Lung (tissue), 12 donors: ENCODE measurements around the gene LRP1. TPM values are rescaled to one million over a fixed set of nuclear protein-coding genes. Genes with fewer than 3 reads are reported as not detected.

Experiments used
- ATAC-seq: fragments of 200-7000 bp; cut with Tn5 transposase; one replicate; pipeline ENCODE4 v1.9.1; 2020; ENCODE audit warnings: moderate number of reproducible peaks; ENCODE audit not compliant: insufficient read depth, low FRiP score
- DNase-seq, 3 donors: peaks; one replicate each; pipeline ENCODE4 v3.0.0-alpha.2; 2013 to 2017
- H3K27ac ChIP-seq, 2 donors: one replicate each; pipeline ENCODE4 v1.5.1; 2013; ENCODE audit warnings: mild to moderate bottlenecking in 2 of 2, moderate library complexity in 2 of 2, control low read depth in 1 of 2, inconsistent platforms in 1 of 2, low read depth in 1 of 2, low read length in 1 of 2
- H3K27me3 ChIP-seq, 3 donors: one replicate each; pipeline ENCODE4 v1.5.1; 2013; ENCODE audit warnings: low read length in 2 of 3; ENCODE audit not compliant: control insufficient read depth in 3 of 3, insufficient read depth in 3 of 3
- H3K36me3 ChIP-seq, 4 donors: one replicate each; pipeline ENCODE4 v1.5.1; 2013; ENCODE audit warnings: low read length in 4 of 4, mild to moderate bottlenecking in 1 of 4, moderate library complexity in 1 of 4; ENCODE audit not compliant: control insufficient read depth in 4 of 4, insufficient read depth in 4 of 4
- H3K4me1 ChIP-seq, 5 donors: one replicate each; pipeline ENCODE4 v1.5.1; 2013; ENCODE audit warnings: low read length in 5 of 5, mild to moderate bottlenecking in 2 of 5, moderate library complexity in 1 of 5; ENCODE audit not compliant: control insufficient read depth in 5 of 5, insufficient read depth in 5 of 5
- H3K4me3 ChIP-seq: one replicate; pipeline ENCODE4 v1.5.1; 2013; ENCODE audit warnings: mild to moderate bottlenecking, control low read depth, moderate library complexity
- H3K9ac ChIP-seq, 2 donors: one replicate each; pipeline ENCODE4 v1.5.1; 2013; ENCODE audit warnings: low read length in 2 of 2, control low read depth in 1 of 2; ENCODE audit not compliant: insufficient read depth in 1 of 2
- H3K9me3 ChIP-seq, 4 donors: one replicate each; pipeline ENCODE4 v1.5.1; 2013; ENCODE audit warnings: low read length in 3 of 4, mild to moderate bottlenecking in 1 of 4, moderate library complexity in 1 of 4; ENCODE audit not compliant: control insufficient read depth in 4 of 4, insufficient read depth in 3 of 4
- CTCF ChIP-seq: IDR thresholded peaks from 2 replicates; pipeline ENCODE4 v1.5.1; 2012; ENCODE audit warnings: mild to moderate bottlenecking; ENCODE audit errors: control extremely low read depth, extremely low read depth
- WGBS, 2 donors: extraction: QIAGEN DNeasy Blood & Tissue Kit; methylation state at CpG; one replicate each; pipeline ENCODE4 v1.1.7; 2013; 5-methylcytosine and 5-hydroxymethylcytosine counted together
- polyA plus RNA-seq, 2 donors: library from polyadenylated mRNA; stranded (reverse); fragments of 200-250 nt; gene quantifications; one replicate each; pipeline ENCODE4 v1.2.1, GENCODE V29; 2013
- total RNA-seq, 2 donors: library from RNA; depleted of rRNA in 1 of 2; stranded (reverse); fragments of >200 nt in 1 of 2; gene quantifications; one replicate each; pipeline ENCODE4 v1.2.1, GENCODE V29; 2014 to 2021
- donor health status: control.
- donor health status: control.
- donor health status: Bipolar disorder and iron deficiency.
- donor health status: healthy.
- donor health status: DM: yes; HTN: yes; CAD: no.

LRP1 gene
- total and polyA plus RNA-seq, 4 donors, result 52.6 to 338 (median 122) TPM

DNA sequence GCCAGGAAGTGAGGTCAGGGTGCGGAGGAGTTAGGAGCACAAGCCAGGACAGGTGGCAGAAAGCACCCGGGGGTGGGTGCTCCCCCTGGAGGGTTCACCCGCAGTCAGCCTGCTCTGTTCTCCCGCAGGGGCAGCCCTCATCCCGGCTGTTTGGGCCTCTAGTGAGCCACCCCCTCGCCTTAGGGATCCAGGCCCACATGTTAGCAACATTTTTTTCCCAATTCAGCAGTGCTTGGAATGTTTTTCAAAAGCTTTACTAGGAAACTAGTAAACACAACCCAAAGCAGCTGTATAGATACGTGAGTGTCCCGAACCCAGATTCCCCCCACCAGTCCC, 59.8 kb downstream of the LRP1 start:
- H3K9me3 ChIP-seq, result no peaks in the 10 kb centered on the region
- no peak for TF ChIP-seq CTCF
- WGBS, 2 donors, result 86 to 91% methylated on average over 8 of the region's 8 CpGs
- H3K27me3 ChIP-seq, result no peaks in the 10 kb centered on the region
- DNase-seq, result no peak
- H3K36me3 ChIP-seq, result peaks cover 0 to 86% (median 67%) of the 10 kb centered on the region in 4 donors
- H3K9ac ChIP-seq, result no peak overlapping the region
- no peak overlapping the region for H3K4me3 ChIP-seq
- no peak for ATAC-seq
- no peak overlapping the region for H3K27ac ChIP-seq
- peaks cover 0 to 4% (median 2%) of the 10 kb centered on the region in 5 donors for H3K4me1 ChIP-seq

DNA sequence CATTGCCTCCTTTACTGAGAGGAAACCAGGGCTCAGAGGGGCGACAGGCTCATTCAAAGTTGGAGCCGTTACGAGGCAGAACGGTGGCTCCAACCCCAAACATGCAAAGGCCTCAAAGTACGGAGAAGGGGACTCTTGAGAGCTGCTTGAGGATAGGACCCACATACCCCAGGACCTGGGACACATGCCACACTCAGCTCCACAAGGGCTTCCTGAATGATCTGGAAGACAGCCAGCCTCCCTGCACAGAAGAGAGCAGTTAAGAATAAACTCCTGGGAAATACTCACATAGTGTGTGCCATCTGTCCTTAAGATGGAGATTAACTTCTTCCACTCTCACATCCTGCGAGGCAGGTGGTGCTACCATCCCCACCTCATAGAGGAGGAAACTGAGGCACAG, 61.8 kb downstream of the LRP1 start:
- Histone ChIP-seq H3K36me3 (peaks cover 0 to 88% (median 67%) of the 10 kb centered on the region in 4 donors), H3K27ac (no peak overlapping the region), H3K9ac (no peak overlapping the region), H3K4me1 (peaks cover 0 to 4% (median 2%) of the 10 kb centered on the region in 5 donors), H3K9me3 (no peaks in the 10 kb centered on the region), H3K27me3 (no peaks in the 10 kb centered on the region), H3K4me3 (no peak overlapping the region)
- ATAC-seq (no peak), DNase-seq (peak; percentile 52 to 87 (median 68))
- TF ChIP-seq CTCF, result no peak
- 46 to 60% methylated on average over 6 of the region's 6 CpGs for WGBS, 2 donors

- no peak for TF ChIP-seq CTCF
- ATAC-seq, result no peak
- no peak for DNase-seq
- Histone ChIP-seq H3K9ac (no peak overlapping the region), H3K4me3 (no peak overlapping the region), H3K4me1 (peaks cover 0 to 4% (median 2%) of the 10 kb centered on the region in 5 donors), H3K27ac (no peak overlapping the region), H3K9me3 (no peaks in the 10 kb centered on the region), H3K36me3 (peaks cover 0 to 89% (median 67%) of the 10 kb centered on the region in 4 donors), H3K27me3 (no peaks in the 10 kb centered on the region)
- WGBS, 2 donors, result 95 to 99% methylated on average over 23 of the region's 23 CpGs
Observed at GRCh38 chr12:57190821-57191220, 62.5 kb downstream of the LRP1 start.

- H3K36me3 ChIP-seq, result peaks cover 0 to 90% (median 65%) of the 10 kb centered on the region in 4 donors
- H3K9ac ChIP-seq, result no peak overlapping the region
- H3K4me1 ChIP-seq, result peaks cover 0 to 4% (median 2%) of the 10 kb centered on the region in 5 donors
- no peak overlapping the region for H3K27ac ChIP-seq
- no peak overlapping the region for H3K4me3 ChIP-seq
- H3K9me3 ChIP-seq, result no peaks in the 10 kb centered on the region
- DNase-seq (no peak), ATAC-seq (no peak)
- H3K27me3 ChIP-seq, result no peaks in the 10 kb centered on the region
- 88 to 90% methylated on average over 11 of the region's 11 CpGs for WGBS, 2 donors
- no peak for TF ChIP-seq CTCF
Observed at GRCh38 chr12:57191410-57191809, 63.1 kb downstream of the LRP1 start.
